ENCODE data around the gene FBXO31.

Gene FBXO31, protein sequence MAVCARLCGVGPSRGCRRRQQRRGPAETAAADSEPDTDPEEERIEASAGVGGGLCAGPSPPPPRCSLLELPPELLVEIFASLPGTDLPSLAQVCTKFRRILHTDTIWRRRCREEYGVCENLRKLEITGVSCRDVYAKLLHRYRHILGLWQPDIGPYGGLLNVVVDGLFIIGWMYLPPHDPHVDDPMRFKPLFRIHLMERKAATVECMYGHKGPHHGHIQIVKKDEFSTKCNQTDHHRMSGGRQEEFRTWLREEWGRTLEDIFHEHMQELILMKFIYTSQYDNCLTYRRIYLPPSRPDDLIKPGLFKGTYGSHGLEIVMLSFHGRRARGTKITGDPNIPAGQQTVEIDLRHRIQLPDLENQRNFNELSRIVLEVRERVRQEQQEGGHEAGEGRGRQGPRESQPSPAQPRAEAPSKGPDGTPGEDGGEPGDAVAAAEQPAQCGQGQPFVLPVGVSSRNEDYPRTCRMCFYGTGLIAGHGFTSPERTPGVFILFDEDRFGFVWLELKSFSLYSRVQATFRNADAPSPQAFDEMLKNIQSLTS

DNA sequence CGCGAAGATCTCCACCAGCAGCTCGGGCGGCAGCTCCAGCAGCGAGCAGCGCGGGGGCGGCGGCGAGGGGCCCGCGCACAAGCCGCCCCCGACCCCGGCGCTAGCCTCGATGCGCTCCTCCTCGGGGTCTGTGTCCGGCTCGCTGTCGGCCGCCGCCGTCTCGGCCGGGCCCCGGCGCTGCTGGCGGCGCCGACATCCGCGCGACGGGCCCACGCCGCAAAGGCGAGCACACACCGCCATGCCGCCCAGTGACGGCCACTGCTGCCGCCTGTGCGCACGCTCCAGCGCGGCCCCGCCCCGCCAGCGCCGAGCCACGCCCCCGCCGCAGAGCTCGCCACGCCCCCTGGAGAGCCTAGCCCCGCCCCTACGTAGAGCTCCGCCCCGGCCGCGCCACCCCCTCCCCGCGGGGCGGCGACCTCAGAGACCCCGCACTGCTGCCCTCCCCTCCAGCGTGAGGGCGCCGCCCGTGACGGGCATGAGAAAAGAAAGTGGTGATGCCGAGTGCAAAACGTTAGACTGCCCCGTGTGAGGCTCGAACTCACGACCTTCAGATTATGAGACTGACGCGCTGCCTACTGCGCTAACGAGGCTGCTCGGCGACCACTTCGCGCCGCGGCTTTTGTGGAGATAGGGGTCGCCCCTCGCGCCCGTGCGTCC lies at the start of gene FBXO31:
FBXO31 (minus strand) TSS at position 272 of the 657 bp plus-strand sequence; CDS start at position 240, 32 bp downstream.
- peak; percentile 90 for DNase-seq (ENCODE audit: low spot score)
- in situ Hi-C loops (cut with MboI; ENCODE audit: low sequenced_read_pairs, unreplicated experiment), result no loop called here
- TF ChIP-seq, protein P1, sequence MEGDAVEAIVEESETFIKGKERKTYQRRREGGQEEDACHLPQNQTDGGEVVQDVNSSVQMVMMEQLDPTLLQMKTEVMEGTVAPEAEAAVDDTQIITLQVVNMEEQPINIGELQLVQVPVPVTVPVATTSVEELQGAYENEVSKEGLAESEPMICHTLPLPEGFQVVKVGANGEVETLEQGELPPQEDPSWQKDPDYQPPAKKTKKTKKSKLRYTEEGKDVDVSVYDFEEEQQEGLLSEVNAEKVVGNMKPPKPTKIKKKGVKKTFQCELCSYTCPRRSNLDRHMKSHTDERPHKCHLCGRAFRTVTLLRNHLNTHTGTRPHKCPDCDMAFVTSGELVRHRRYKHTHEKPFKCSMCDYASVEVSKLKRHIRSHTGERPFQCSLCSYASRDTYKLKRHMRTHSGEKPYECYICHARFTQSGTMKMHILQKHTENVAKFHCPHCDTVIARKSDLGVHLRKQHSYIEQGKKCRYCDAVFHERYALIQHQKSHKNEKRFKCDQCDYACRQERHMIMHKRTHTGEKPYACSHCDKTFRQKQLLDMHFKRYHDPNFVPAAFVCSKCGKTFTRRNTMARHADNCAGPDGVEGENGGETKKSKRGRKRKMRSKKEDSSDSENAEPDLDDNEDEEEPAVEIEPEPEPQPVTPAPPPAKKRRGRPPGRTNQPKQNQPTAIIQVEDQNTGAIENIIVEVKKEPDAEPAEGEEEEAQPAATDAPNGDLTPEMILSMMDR (IDR thresholded peaks at IDR 0.05; ENCODE audit: borderline replicate concordance, control extremely low read depth, extremely low read depth, insufficient read depth, missing control alignments), result no peak

DNA sequence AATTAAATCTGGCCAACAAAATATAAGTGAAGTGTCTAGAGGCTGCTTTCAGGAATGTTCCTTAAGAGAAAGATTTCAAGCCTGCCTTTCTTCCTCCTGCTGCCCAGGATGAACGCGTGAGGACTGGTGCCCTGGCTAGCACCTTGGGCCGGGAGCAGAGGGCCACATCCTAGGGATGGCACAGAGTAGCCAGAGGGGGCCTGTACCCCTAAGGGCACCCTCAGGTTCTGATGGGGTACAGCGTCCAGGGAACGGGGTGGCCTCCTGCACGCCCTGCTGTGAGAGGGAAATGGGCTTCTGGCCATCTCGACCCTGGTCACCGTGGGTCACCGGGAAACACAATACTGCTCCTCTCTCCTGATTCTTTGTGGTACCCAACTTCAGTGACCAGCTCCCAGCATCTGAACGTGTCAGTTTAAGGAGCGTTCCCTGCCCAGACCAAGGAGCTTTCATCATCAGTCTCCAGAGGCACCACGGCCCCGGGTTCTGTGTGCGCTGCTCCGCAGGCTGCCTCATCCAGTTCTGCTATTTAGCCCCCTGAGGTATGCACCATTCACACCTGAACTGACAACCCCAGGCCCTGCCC lies 48.8 kb upstream of the FBXO31 start:
- in situ Hi-C loops (cut with MboI; ENCODE audit: low sequenced_read_pairs, unreplicated experiment), result no loop called here
- no peak for DNase-seq (ENCODE audit: low spot score)
- TF ChIP-seq, protein P1 (IDR thresholded peaks at IDR 0.05; ENCODE audit: borderline replicate concordance, control extremely low read depth, extremely low read depth, insufficient read depth, missing control alignments), result no peak

DNA sequence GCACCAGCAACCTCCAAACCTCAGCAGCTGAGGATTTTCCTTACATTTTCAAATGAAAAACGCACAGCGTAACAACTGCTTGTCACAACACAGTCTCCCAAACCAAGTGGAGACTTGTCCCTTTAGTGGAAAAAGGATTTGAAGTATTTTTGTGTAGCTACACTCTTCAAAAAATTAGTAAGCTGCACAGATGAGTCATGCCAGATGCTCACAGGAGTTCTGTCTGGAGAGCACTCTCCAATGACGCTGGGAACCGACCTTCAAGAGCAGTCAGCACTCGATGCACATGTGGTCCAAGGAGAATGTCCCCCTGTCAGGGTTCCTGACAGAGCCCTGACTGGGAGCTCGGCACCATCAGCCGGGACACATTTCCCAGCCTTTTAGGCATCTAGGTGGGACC lies 48.4 kb upstream of the FBXO31 start:
- in situ Hi-C loops (cut with MboI; ENCODE audit: low sequenced_read_pairs, unreplicated experiment), result no loop called here
- no peak for DNase-seq (ENCODE audit: low spot score)
- TF ChIP-seq, protein P1 (IDR thresholded peaks at IDR 0.05; ENCODE audit: borderline replicate concordance, control extremely low read depth, extremely low read depth, insufficient read depth, missing control alignments), result no peak

DNA sequence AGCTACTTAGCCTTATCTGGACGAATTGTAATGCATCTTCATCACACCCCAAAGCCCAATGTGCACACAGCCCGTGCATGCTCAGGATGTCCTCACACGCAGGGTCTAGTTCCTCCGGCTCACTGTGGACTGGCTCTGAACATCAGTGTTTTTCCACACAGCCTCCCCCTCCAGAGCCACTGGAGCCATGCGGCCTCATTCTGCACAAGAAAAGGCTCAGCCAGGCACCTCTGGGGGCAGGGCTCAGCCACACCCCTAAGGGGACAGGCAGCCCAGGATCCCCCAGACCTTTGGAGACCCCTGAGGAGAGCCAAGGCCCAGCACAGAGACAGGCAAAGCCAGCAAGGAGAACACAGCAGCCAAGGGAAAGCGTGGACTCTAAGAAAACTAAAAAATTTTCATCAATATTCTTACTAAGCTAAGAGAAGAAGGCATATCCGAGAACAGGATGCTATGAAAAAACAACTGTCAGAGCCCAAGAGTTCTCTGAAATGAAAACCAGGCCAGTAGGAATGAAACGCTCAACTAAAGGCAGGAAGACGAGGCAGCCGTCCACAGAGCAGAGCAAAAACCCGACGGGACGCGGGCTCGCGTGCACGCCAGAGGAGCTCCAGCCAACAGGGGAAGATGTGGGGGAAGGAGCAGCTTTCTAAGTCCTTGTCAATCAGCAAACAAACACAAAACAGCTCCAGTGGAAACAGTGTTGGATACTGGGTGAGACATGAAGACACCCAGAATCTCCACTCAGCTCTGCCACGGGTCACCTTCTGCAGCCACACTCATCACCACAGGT lies 43.0 kb upstream of the FBXO31 start:
- in situ Hi-C loops (cut with MboI; ENCODE audit: low sequenced_read_pairs, unreplicated experiment), result no loop called here
- DNase-seq (ENCODE audit: low spot score), result no peak
- TF ChIP-seq, protein P1 (IDR thresholded peaks at IDR 0.05; ENCODE audit: borderline replicate concordance, control extremely low read depth, extremely low read depth, insufficient read depth, missing control alignments), result no peak

DNA sequence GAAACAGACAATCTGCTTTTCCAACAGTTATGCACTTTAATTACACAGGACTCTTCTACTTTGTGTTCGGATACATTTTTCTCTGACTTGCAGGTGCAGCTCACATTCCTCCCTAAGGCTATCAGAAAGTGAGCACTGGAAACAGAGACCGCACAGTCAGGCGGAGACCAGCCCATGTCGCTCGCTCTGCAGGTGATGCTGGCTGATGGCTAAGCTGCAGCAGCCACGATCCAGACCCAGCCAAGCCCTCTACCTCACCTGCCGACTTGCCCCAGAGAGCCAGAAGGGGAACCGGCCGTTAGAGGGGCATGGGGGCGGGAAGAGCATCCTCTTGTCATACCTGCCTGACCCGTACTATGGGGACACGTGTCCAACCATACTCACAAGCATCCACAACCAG lies 42.4 kb upstream of the FBXO31 start:
- in situ Hi-C loops (cut with MboI; ENCODE audit: low sequenced_read_pairs, unreplicated experiment), result no loop called here
- DNase-seq (ENCODE audit: low spot score), result no peak
- TF ChIP-seq, protein P1 (IDR thresholded peaks at IDR 0.05; ENCODE audit: borderline replicate concordance, control extremely low read depth, extremely low read depth, insufficient read depth, missing control alignments), result no peak

DNA sequence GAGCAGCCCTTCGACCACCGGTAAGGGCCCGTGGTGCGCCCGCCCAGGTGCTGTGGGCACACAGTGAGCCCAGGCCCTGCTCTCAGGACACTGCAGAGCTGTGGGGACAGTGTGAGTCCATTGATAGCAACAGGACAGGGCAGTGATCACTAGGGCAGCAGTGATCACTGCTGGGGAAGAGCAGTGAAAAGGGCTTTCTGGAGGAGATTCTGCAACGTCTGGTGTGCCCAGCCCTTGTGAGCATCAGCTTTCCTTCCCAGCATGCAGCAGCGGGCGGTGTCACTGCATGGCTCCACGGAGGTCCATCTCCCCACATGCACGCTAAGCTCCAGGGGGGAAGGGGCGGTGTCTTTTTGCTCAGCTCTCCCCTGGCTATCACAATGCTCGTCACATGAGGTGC lies 40.7 kb upstream of the FBXO31 start:
- in situ Hi-C loops (cut with MboI; ENCODE audit: low sequenced_read_pairs, unreplicated experiment), result no loop called here
- DNase-seq (ENCODE audit: low spot score), result no peak
- TF ChIP-seq, protein P1 (IDR thresholded peaks at IDR 0.05; ENCODE audit: borderline replicate concordance, control extremely low read depth, extremely low read depth, insufficient read depth, missing control alignments), result no peak

Data from GM13976 (cell line).